ENCODE measurements around the gene ARHGAP45. TPM values are rescaled to one million over a fixed set of nuclear protein-coding genes. Genes with fewer than 3 reads are reported as not detected.

ARHGAP45 gene
- total and polyA plus RNA-seq, 2 of the 8 experiments (the other 6 are each of a cell fraction or from before 2014, with no cell fraction given), result 31.4 to 41.8 TPM

DNA sequence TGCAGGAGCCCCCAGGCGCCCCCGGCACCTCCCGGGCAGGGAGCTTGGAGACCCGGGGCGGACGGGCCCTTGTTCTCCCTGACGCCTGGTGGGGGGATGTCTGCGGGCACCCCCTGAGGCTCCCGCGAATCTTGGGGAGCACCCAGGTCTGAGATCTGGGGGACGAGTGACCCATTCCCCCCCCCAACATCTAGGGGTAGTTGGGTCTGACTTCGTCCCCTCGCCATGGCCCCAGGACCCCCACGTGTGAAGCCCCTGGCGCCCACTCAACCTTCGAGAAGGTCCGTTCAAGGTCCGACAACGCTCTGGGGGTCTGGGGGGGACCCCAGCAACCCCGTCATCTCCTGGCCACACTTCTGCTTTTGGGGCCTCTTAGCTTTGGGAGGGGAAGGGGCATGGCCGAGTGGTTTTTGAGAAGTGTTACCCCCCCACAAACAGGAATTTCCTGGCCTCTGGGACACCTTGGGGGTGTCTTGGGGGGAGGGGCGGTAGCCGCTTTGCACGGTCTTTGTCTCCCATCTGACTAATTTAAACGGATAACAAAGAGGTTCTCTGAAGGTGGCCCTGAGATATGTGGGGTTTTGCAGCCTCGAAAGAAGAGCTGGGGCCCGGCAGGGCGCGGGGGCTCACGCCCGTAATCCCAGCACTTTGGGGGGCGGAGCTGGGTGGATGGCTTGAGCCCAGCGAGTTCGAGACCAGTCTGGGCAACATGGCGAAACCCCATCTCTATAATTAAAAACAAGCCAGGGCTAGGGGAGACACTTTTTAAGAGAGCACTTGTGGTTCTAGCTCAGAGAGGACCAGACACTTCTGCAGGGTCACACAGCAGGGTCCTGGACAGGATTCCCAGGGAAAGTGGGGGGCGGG is 40.0 kb upstream of the ARHGAP45 start:
- FAIRE-seq (no peak), DNase-seq (ENCODE audit: low read depth in 1 of 2, low spot score in 2 of 2) (no peak)
- peak overlapping the region; percentile 92; the same call in 1 of the 2 replicates for H2BK15ac ChIP-seq (ENCODE audit: low read length)
- no peak for TF ChIP-seq CBX5 (IDR thresholded peaks at IDR 0.05; ENCODE audit: low read depth, low read length)
- no peak; the same call in 1 of the 2 replicates for TF ChIP-seq RBBP5 (IDR thresholded peaks at IDR 0.05; ENCODE audit: borderline replicate concordance, low read depth, low read length)
- TF ChIP-seq MAFK (IDR thresholded peaks at IDR 0.05; ENCODE audit: low read depth, low read length), result no peak
- no peak for TF ChIP-seq KDM4A (IDR thresholded peaks at IDR 0.05; ENCODE audit: low read depth, low read length, severe bottlenecking)
- TF ChIP-seq PHF8 (conservative IDR thresholded peaks at IDR 0.05; ENCODE audit: low read depth, low read length), result no peak; the same call in none of the 2 replicates
- TF ChIP-seq, protein P1, sequence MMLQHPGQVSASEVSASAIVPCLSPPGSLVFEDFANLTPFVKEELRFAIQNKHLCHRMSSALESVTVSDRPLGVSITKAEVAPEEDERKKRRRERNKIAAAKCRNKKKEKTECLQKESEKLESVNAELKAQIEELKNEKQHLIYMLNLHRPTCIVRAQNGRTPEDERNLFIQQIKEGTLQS (IDR thresholded peaks at IDR 0.05; ENCODE audit: insufficient read depth, low read depth, low read length), result no peak
- no peak for TF ChIP-seq BRCA1 (IDR thresholded peaks at IDR 0.05; ENCODE audit: low read depth, low read length)
- no peak for TF ChIP-seq BACH1 (IDR thresholded peaks at IDR 0.05; ENCODE audit: low read length)
- no peak for TF ChIP-seq KDM5A (IDR thresholded peaks at IDR 0.05; ENCODE audit: low read length)
- no peak for TF ChIP-seq CREB1 (IDR thresholded peaks at IDR 0.05)

More for the DNA sequence above, 40.0 kb upstream of the ARHGAP45 start:
- no peaks in the 10 kb centered on the region for H3K79me1 ChIP-seq (ENCODE audit: low read depth, low read length)
- no peak overlapping the region for H2BK120ac ChIP-seq (replicated peaks; ENCODE audit: low read depth, low read length)
- H2BK12ac ChIP-seq (ENCODE audit: low read depth, low read length), result peak overlapping the region; percentile 80; the same call in 1 of the 2 replicates
- no peak overlapping the region for H4K91ac ChIP-seq (replicated peaks; ENCODE audit: insufficient read length, low read length)
- H3K56ac ChIP-seq (replicated peaks; ENCODE audit: insufficient read length, low read depth, low read length), result peak overlapping the region; percentile 86
- no peak overlapping the region for H2AFZ ChIP-seq (ENCODE audit: low read length)
- H3K23ac ChIP-seq (ENCODE audit: insufficient read length), result peak overlapping the region; percentile 92
- peak overlapping the region; percentile 97; the same call in 1 of the 2 replicates for H4K8ac ChIP-seq (ENCODE audit: extremely low read depth, insufficient read depth, low read length)
- H4K5ac ChIP-seq (ENCODE audit: insufficient read length, low read depth, low read length), result no peak overlapping the region
- H2AK5ac ChIP-seq (ENCODE audit: low read depth, low read length), result no peak overlapping the region
- no peak overlapping the region for H2BK20ac ChIP-seq (ENCODE audit: low read length)
- H4K20me1 ChIP-seq (replicated peaks in 1 of 2; ENCODE audit: control insufficient read depth in 1 of 2, insufficient read depth in 2 of 2, low read length in 2 of 2), result peaks cover 8 to 10% of the 10 kb centered on the region in 2 experiments
- CTCF ChIA-PET (ENCODE audit: partially characterized antibody), result interaction anchor here (1.1 to 1.8 kb wide), 7 partner anchors 32 to 239 kb away, joined by 3 to 6 read pairs (median 3); no protein-coding TSS in a partner anchor
- H3K9me3 ChIP-seq (ENCODE audit: insufficient read depth in 2 of 2, low read depth in 1 of 2, low read length in 1 of 2), result no peaks in the 10 kb centered on the region
- no peaks in the 10 kb centered on the region for H3K27me3 ChIP-seq (replicated peaks in 1 of 4; ENCODE audit: control insufficient read depth in 3 of 4, extremely low read depth in 1 of 4, insufficient read depth in 3 of 4, low read length in 3 of 4)
- peak overlapping the region; percentile 63 for H3K14ac ChIP-seq (ENCODE audit: insufficient read length)
- H3K23me2 ChIP-seq (ENCODE audit: low read depth, low read length), result peaks cover 12% of the 10 kb centered on the region
- H3K79me2 ChIP-seq (ENCODE audit: control insufficient read depth in 1 of 2, insufficient read depth in 2 of 2, low read length in 2 of 2), result peaks cover 3 to 45% of the 10 kb centered on the region in 2 experiments; a peak in 3 of 4 replicates
- H3K36me3 ChIP-seq (ENCODE audit: control insufficient read depth in 2 of 4, insufficient read depth in 4 of 4, low read length in 3 of 4), result peaks cover 4 to 12% (median 9%) of the 10 kb centered on the region in 4 experiments; a peak in 6 of 8 replicates
- H3K4ac ChIP-seq (replicated peaks; ENCODE audit: insufficient read length, low read depth, low read length), result peak overlapping the region; percentile 44
- H3K9ac ChIP-seq (replicated peaks in 1 of 4; ENCODE audit: extremely low read depth in 1 of 4, low read depth in 3 of 4, low read length in 3 of 4), result peak overlapping the region; percentile 89 to 99 (median 96)
- H2BK5ac ChIP-seq (ENCODE audit: low read depth, low read length), result 0 out of 2 replicates have a peak overlapping the region, but pooled peaks have one; percentile 71
- peak overlapping the region; percentile 94 for H3K27ac ChIP-seq (ENCODE audit: low read depth, low read length)
- WGBS, 2 experiments (ENCODE audit: extremely low coverage in 1 of 2, insufficient coverage in 1 of 2, insufficient read length in 1 of 2, insufficient replicate concordance in 2 of 2, low coverage in 1 of 2, low lambda C conversion rate in 2 of 2, missing lambda C conversion rate in 1 of 2), result 2% methylated on average over 35 of the region's 36 CpGs; no CpG with 5 or more reads in 1 of the 2 experiments
- peak overlapping the region; percentile 73 to 87 for H3K4me2 ChIP-seq (ENCODE audit: insufficient read depth in 1 of 2, low read depth in 2 of 2, low read length in 2 of 2)
- POLR2A ChIA-PET (ENCODE audit: partially characterized antibody), result interaction anchor here (0.6 to 12.8 kb wide), 58 partner anchors 9 to 443 kb away, joined by 3 to 509 read pairs (median 4); partner anchors contain the start of genes ABCA7, ARHGAP45, ATP5F1D and CIRBP
- peaks cover 0 to 9% (median 4%) of the 10 kb centered on the region in 4 experiments; a peak in 5 of 7 replicates for H3K4me1 ChIP-seq (replicated peaks in 1 of 4; ENCODE audit: control insufficient read depth in 3 of 4, insufficient read depth in 4 of 4, low read length in 3 of 4)
- H3K4me3 ChIP-seq (ENCODE audit: extremely low read depth in 1 of 4, insufficient read depth in 2 of 4, low read depth in 3 of 4, low read length in 4 of 4), result peak overlapping the region; percentile 85 to 99 (median 96)
- H3K18ac ChIP-seq (ENCODE audit: extremely low read depth, low read length), result peak overlapping the region; percentile 83
